Peyer's patch (tissue), 4 donors: ENCODE measurements around the gene CIART.

Source experiments
- POLR2A ChIP-seq, 2 donors: fragments of 450-650 bp; IDR thresholded peaks; one replicate each; pipeline ENCODE4 v1.5.1; 2017; ENCODE audit warnings: antibody characterized with exemption in 2 of 2, mild to moderate bottlenecking in 2 of 2, moderate library complexity in 2 of 2
- TF ChIP-seq, protein P1 (sequence below), 6 experiments: fragments of 450-650 bp in 4 of 6; fragments of 200-600 bp in 2 of 6; sonication (generic) in 1 of 6; IDR thresholded peaks; one replicate each; pipeline ENCODE4 v1.5.1; 2017 to 2019; ENCODE audit warnings: antibody characterized with exemption in 6 of 6, mild to moderate bottlenecking in 3 of 6, moderate library complexity in 1 of 6

DNA sequence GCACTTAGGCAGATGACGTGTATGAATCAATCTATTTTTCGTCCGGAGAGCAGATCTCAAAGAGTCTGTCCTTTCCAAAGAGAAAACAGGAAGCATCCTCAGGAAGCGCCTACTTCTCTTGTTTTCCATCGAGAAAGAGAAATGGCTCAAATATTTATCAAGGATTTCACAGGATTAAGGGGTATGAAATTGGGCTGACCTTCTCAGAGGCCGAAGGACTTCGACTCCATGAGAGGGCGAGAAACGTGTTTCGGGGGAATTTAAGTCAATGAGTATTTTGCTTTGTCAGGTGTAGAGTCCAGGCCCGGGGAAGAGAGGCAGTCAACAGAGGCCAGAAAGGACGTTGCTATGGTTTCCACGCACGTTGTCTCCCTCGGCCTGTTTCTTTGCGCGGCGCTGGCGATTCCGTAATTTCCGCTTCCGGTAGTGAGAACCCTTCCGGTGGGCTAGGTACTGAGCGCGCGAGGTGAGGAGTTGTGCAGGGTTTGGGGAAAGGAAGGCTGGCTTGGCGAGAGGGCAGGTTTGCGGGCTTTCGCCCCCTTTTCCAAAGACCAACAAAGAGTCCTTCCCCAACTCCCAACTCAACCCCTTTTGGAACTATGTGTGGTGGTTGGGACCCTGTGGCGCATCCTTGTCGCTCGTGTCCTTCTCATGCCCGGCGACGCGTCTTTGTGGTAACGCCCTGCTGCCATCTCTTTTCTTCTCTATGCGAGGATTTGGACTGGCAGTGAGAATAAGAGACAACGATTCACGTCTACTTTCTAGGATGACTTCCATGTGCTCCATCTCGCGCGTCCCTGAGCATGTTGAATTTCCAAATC, 11.3 kb downstream of the CIART start, which contains the start of gene MRPS21:
- TF ChIP-seq, protein P1, sequence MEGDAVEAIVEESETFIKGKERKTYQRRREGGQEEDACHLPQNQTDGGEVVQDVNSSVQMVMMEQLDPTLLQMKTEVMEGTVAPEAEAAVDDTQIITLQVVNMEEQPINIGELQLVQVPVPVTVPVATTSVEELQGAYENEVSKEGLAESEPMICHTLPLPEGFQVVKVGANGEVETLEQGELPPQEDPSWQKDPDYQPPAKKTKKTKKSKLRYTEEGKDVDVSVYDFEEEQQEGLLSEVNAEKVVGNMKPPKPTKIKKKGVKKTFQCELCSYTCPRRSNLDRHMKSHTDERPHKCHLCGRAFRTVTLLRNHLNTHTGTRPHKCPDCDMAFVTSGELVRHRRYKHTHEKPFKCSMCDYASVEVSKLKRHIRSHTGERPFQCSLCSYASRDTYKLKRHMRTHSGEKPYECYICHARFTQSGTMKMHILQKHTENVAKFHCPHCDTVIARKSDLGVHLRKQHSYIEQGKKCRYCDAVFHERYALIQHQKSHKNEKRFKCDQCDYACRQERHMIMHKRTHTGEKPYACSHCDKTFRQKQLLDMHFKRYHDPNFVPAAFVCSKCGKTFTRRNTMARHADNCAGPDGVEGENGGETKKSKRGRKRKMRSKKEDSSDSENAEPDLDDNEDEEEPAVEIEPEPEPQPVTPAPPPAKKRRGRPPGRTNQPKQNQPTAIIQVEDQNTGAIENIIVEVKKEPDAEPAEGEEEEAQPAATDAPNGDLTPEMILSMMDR (IDR thresholded peaks at IDR 0.05) = peak in 1 of 6 experiments; percentile 6
- peak; percentile 51 to 74 for TF ChIP-seq POLR2A (IDR thresholded peaks at IDR 0.05)
